Psoas muscle (tissue), 8 donors: ENCODE measurements around the gene VPS37B. TPM values are rescaled to one million over a fixed set of nuclear protein-coding genes. Genes with fewer than 3 reads are reported as not detected.

ENCODE experiments used
- ATAC-seq, 4 donors: fragments of 200-7000 bp; cut with Tn5 transposase; one replicate each; pipeline ENCODE4 v1.9.1; 2020; ENCODE audit warnings: moderate library complexity in 3 of 4, mild to moderate bottlenecking in 2 of 4
- DNase-seq, 2 donors: peaks; one replicate each; pipeline ENCODE4 v3.0.0-alpha.2; 2020
- H3K27ac ChIP-seq: fragments of 200-600 bp; one replicate; pipeline ENCODE4 v1.8.0; 2022
- H3K27me3 ChIP-seq, 3 donors: fragments of 200-600 bp in 1 of 3; one replicate each; pipeline versions ENCODE4 v1.6.1 to v1.8.0; 2013 to 2022; ENCODE audit warnings: low read length in 2 of 3, mild to moderate bottlenecking in 2 of 3, moderate library complexity in 1 of 3; ENCODE audit not compliant: insufficient read depth in 3 of 3
- H3K36me3 ChIP-seq, 2 donors: fragments of 200-600 bp in 1 of 2; one replicate each; pipeline versions ENCODE4 v1.6.1 to v1.8.0; 2013 to 2022; ENCODE audit warnings: low read depth in 1 of 2, mild to moderate bottlenecking in 1 of 2, moderate library complexity in 1 of 2; ENCODE audit not compliant: insufficient read depth in 1 of 2
- H3K4me1 ChIP-seq: fragments of 200-600 bp; one replicate; pipeline ENCODE4 v1.8.0; 2022
- H3K4me3 ChIP-seq: fragments of 200-600 bp; one replicate; pipeline ENCODE4 v1.8.0; 2022; ENCODE audit warnings: mild to moderate bottlenecking
- H3K9me3 ChIP-seq: fragments of 200-600 bp; one replicate; pipeline ENCODE4 v1.8.0; 2022
- WGBS, 3 donors: extraction: QIAGEN DNeasy Blood & Tissue Kit; methylation state at CpG; one replicate each; pipeline versions ENCODE4 v1.1.6 to v1.1.7; 2013; 5-methylcytosine and 5-hydroxymethylcytosine counted together
- intact Hi-C, 2 donors: fragments of 100-400 bp; cut with DNase I; formaldehyde crosslinking; loops; one replicate each; pipeline versions ENCODE4 v1.11.0 to v1.14.2; 2022
- polyA plus RNA-seq, 3 donors: library from polyadenylated mRNA; stranded (reverse); fragments of 200-250 nt; gene quantifications; one replicate each; pipeline ENCODE4 v1.2.3, GENCODE V29; 2013
- total RNA-seq, 4 donors: library from RNA; stranded (reverse); fragmentation: NEBNext Ultra II Directional in 2 of 4; extraction: Animal tissue kit (Norgen Biotek cat#: 25700) in 2 of 4; gene quantifications; one replicate each; pipeline versions ENCODE4 v1.2.1 to v1.2.4, GENCODE V29; 2021 to 2023
- TF ChIP-seq, protein P1 (sequence below): fragments of 200-600 bp; IDR thresholded peaks from one replicate; pipeline ENCODE4 v1.8.0; 2022; ENCODE audit warnings: antibody characterized with exemption
- donor health status: healthy with polysubstance abuse.
- donor health status: DM: no; HTN: no; CAD: no; lungs with moderate emphysema.
- donor health status: Bipolar disorder and iron deficiency.
- donor health status: healthy.
- donor health status: DM: yes; HTN: yes; CAD: no.
- donor health status: DM: no; HTN: no; CAD: no.
- donor health status: DM: no; HTN: no; CAD: no.
- donor health status: DM: yes; HTN: yes; CAD: no.

The VPS37B gene
- total and polyA plus RNA-seq, 7 donors, result 3.2 to 11.1 (median 8.9) TPM

DNA sequence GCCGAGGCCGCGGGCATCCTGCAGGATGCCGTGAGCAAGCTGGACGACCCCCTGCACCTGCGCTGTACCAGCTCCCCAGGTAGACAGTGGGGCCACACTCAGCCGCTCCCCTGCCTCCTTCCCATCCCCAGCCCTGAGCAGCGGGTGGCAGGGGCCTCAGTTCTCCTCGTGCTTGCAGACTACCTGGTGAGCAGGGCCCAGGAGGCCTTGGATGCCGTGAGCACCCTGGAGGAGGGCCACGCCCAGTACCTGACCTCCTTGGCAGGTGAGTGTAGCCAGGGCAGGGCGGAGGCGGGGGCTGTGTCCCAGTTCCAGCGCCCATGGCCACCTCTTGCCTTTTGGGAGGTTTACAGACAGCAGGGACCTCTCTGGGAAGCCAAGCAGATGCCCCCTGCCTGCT is 37.8 kb downstream of the VPS37B start:
- Histone ChIP-seq H3K36me3 (no peaks in the 10 kb centered on the region), H3K4me3 (no peak overlapping the region), H3K27me3 (no peaks in the 10 kb centered on the region), H3K9me3 (no peaks in the 10 kb centered on the region), H3K27ac (no peak overlapping the region), H3K4me1 (peaks cover 5% of the 10 kb centered on the region)
- TF ChIP-seq, protein P1, sequence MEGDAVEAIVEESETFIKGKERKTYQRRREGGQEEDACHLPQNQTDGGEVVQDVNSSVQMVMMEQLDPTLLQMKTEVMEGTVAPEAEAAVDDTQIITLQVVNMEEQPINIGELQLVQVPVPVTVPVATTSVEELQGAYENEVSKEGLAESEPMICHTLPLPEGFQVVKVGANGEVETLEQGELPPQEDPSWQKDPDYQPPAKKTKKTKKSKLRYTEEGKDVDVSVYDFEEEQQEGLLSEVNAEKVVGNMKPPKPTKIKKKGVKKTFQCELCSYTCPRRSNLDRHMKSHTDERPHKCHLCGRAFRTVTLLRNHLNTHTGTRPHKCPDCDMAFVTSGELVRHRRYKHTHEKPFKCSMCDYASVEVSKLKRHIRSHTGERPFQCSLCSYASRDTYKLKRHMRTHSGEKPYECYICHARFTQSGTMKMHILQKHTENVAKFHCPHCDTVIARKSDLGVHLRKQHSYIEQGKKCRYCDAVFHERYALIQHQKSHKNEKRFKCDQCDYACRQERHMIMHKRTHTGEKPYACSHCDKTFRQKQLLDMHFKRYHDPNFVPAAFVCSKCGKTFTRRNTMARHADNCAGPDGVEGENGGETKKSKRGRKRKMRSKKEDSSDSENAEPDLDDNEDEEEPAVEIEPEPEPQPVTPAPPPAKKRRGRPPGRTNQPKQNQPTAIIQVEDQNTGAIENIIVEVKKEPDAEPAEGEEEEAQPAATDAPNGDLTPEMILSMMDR, result no peak
- peak in 1 of 2 donors; percentile 48 for DNase-seq
- ATAC-seq, result no peak
- WGBS, 3 donors, result 88 to 93% (median 91%) methylated on average over 11 to 14 of the region's 14 CpGs
- intact Hi-C loops, result no loop called here

DNA sequence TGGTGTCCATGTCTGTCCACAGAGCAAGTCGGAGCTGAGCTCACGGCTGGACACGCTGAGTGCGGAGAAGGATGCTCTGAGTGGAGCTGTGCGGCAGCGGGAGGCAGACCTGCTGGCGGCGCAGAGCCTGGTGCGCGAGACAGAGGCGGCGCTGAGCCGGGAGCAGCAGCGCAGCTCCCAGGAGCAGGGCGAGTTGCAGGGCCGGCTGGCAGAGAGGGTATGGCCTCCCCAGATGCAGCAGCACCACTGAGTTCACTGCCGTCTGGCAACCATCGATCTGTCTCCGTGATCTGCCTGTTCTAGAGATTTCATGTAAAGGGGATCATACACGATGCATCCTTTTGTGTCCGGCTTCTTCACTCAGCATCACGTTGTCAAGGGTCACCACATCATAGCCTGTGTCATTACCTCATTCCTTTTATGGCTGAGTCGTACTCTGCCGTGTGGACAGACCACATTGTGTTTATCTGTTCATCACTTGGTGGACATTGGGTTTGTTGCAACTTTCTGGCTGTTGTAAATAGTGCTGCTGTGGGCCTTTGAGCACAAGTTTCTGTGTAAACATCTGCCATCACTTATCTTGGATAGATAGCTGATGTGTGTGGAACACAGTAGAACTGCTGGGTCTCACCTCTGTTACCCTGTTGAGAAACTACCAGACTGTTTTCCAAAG is 38.8 kb downstream of the VPS37B start:
- peaks cover 5% of the 10 kb centered on the region for H3K4me1 ChIP-seq
- no peak overlapping the region for H3K4me3 ChIP-seq
- DNase-seq (no peak), ATAC-seq (no peak)
- no peaks in the 10 kb centered on the region for H3K27me3 ChIP-seq
- no peaks in the 10 kb centered on the region for H3K36me3 ChIP-seq
- intact Hi-C loops, result no loop called here
- H3K9me3 ChIP-seq, result no peaks in the 10 kb centered on the region
- no peak overlapping the region for H3K27ac ChIP-seq
- WGBS, 3 donors, result 83 to 91% (median 87%) methylated on average over 24 of the region's 24 CpGs
- TF ChIP-seq, protein P1, result no peak

DNA sequence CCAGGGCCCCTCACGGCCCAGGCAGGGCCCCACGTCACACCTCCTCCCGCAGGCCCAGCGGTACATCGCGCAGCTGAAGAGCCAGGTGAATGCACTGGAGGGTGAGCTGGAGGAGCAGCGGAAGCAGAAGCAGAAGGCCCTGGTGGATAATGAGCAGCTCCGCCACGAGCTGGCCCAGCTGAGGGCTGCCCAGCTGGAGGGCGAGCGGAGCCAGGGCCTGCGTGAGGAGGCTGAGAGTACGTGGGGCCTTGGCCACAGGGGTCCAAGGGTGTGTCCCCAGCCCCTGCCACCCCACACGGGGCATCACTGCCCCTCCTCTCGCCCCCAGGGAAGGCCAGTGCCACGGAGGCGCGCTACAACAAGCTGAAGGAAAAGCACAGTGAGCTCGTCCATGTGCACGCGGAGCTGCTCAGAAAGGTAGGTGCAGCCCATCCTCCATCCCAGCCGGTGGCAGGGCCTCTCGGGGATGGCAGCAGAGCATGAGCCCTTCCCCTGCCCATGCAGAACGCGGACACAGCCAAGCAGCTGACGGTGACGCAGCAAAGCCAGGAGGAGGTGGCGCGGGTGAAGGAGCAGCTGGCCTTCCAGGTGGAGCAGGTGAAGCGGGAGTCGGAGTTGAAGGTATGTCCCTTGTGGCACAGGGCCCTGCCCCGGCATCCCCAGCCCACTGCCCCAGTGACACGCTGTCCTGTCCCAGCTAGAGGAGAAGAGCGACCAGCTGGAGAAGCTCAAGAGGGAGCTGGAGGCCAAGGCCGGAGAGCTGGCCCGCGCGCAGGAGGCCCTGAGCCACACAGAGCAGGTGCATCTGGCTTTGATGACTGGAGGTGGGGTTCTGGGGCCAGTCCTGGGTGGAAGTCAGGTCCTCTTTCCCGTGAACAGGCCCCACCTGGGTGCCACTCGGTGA is 39.7 kb downstream of the VPS37B start:
- intact Hi-C loops, result no loop called here
- TF ChIP-seq, protein P1, result no peak
- ATAC-seq (no peak), DNase-seq (peak in 1 of 2 donors; percentile 48)
- 72 to 77% (median 75%) methylated on average over 38 to 40 of the region's 40 CpGs for WGBS, 3 donors
- Histone ChIP-seq H3K27me3 (no peaks in the 10 kb centered on the region), H3K27ac (no peak overlapping the region), H3K4me3 (no peak overlapping the region), H3K9me3 (no peaks in the 10 kb centered on the region), H3K36me3 (no peaks in the 10 kb centered on the region), H3K4me1 (peaks cover 5% of the 10 kb centered on the region)

DNA sequence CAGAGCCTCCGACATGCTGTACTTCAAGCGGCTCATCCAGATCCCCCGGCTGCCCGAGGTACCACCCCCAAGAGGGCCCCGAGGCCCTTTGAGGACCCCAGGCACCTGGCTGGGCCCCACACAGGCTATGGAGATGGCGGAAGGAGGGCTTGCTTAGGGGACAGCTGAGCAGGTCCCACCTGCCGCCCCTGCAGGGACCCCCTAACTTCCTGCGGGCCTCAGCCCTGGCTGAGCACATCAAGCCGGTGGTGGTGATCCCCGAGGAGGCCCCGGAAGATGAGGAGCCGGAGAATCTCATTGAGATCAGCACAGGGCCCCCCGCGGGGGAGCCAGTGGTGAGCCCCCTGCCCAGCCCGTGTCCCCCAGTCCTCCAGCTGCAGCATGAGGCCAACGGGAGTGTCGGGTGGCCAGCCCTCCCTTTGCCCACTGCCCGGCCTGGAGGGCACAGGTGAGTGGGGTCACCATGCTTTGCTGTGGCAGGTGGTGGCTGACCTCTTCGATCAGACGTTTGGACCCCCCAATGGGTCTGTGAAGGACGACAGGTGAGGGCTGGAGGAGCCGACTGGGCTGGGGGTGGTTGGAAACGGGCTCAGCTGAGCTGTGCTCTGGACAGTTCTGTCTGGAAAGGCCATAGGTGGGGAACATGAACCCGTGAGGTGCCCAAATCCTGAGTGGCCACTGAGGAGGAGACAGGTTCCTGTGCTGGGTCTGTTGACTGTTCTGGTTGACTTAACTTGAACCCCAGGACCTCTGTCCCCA is 40.7 kb downstream of the VPS37B start:
- TF ChIP-seq, protein P1, result no peak
- ATAC-seq, result no peak
- no peaks in the 10 kb centered on the region for H3K36me3 ChIP-seq
- H3K27me3 ChIP-seq, result no peaks in the 10 kb centered on the region
- WGBS, 3 donors, result 81 to 84% (median 83%) methylated on average over 19 to 24 of the region's 24 CpGs
- DNase-seq, result peak; percentile 8 to 44
- H3K9me3 ChIP-seq, result no peaks in the 10 kb centered on the region
- no peak overlapping the region for H3K27ac ChIP-seq
- no peaks in the 10 kb centered on the region for H3K4me1 ChIP-seq
- H3K4me3 ChIP-seq, result no peak overlapping the region
- intact Hi-C loops, result no loop called here
